A549 (cell line): ENCODE results near the gene PLXNA1.

Experiments used
- CTCF ChIP-seq: fragments of >200 bp; sonication (Bioruptor Twin); formaldehyde crosslinking; IDR thresholded peaks from 3 replicates; pipeline ENCODE4 v1.5.1; 2016
- EP300 ChIP-seq, 2 experiments: fragments of >200 bp; sonication (Bioruptor Twin); formaldehyde crosslinking; IDR thresholded peaks; 2 replicates in 1 of 2; 3 replicates in 1 of 2; pipeline ENCODE4 v1.6.1; 2016 to 2017
- HDAC2 ChIP-seq: fragments of 200-600 bp; sonication (generic); IDR thresholded peaks from 2 replicates; pipeline ENCODE4 v1.6.1; 2016
- POLR2A ChIP-seq: IDR thresholded peaks from 2 replicates; pipeline ENCODE4 v1.6.1; 2012; ENCODE audit warnings: mild to moderate bottlenecking, low read length
- REST ChIP-seq: fragments of 200-600 bp; sonication (generic); IDR thresholded peaks from 2 replicates; pipeline ENCODE4 v1.6.1; 2016; ENCODE audit warnings: antibody characterized with exemption, mild to moderate bottlenecking, moderate library complexity
- ZFP36 ChIP-seq: fragments of 450-650 bp; IDR thresholded peaks from 2 replicates; pipeline ENCODE4 v1.6.1; 2014; ENCODE audit warnings: borderline replicate concordance; ENCODE audit not compliant: partially characterized antibody
- ZNF302 ChIP-seq: fragments of 250-450 bp; sonication (Bioruptor Pico); IDR thresholded peaks from 2 replicates; pipeline ENCODE4 v1.9.0; 2021; ENCODE audit warnings: inconsistent platforms, mild to moderate bottlenecking, moderate library complexity
- ZSCAN20 ChIP-seq: fragments of 250-450 bp; sonication (Bioruptor Pico); IDR thresholded peaks from 2 replicates; pipeline ENCODE4 v1.8.0; 2022; ENCODE audit warnings: mild to moderate bottlenecking, moderate library complexity

GRCh38 chr3:126964950-126965349 is 18.0 kb upstream of the PLXNA1 start:
- TF ChIP-seq EP300 (IDR thresholded peaks at IDR 0.05) (no peak), POLR2A (no peak), ZFP36 (no peak), REST (no peak), ZSCAN20 (CRISPR knock-in tag) (no peak), CTCF (no peak), HDAC2 (no peak), ZNF302 (no peak)
